HCT116 (cell line): ENCODE results near the gene COL15A1. TPM values are rescaled to one million over a fixed set of nuclear protein-coding genes. Genes with fewer than 3 reads are reported as not detected.

Experiments
- ATAC-seq: fragments of 200-7000 bp; cut with Tn5 transposase; 2 replicates; pipeline ENCODE4 v1.9.1; 2020; ENCODE audit warnings: mild to moderate bottlenecking, moderate library complexity
- BruUV-seq: library from RNA; stranded (reverse); fragments of 400-500 nt; replicated peaks from 2 replicates; lab custom pipeline; 2021; lab: Mats Ljungman, UMichigan
- CTCF ChIA-PET: fragments of 300-600 bp; sonication (Branson Sonifier 250); formaldehyde crosslinking; loops from one replicate; lab custom pipeline; 2021; ENCODE audit warnings: antibody characterized with exemption; lab: Charles Lee
- POLR2A ChIA-PET: fragments of 300-600, 350-600 bp; sonication (Branson Sonifier 250); formaldehyde crosslinking; loops from one replicate; lab custom pipeline; 2021; ENCODE audit warnings: antibody characterized with exemption; lab: Charles Lee
- RAD21 ChIA-PET, 2 experiments: fragments of 300-600 bp; sonication (Branson Sonifier 250); formaldehyde crosslinking; loops; one replicate each; lab custom pipeline; 2023; ENCODE audit warnings: low total read pairs in 2 of 2; ENCODE audit not compliant: uncharacterized antibody in 2 of 2, unreplicated experiment in 2 of 2, low non-redundant PET in 1 of 2; lab: Charles Lee
- DNase-seq: peaks from one replicate; pipeline ENCODE4 v3.0.0-alpha.2; 2010; ENCODE audit warnings: low read depth, low spot score
- H2AFZ ChIP-seq: fragments of 200-600 bp; shearing (Covaris generic), sonication (generic); 2 replicates; pipeline ENCODE4 v1.6.1; 2017; ENCODE audit warnings: low read depth, mixed run types, mixed read lengths, antibody characterized with exemption, low read length; ENCODE audit not compliant: poor library complexity, severe bottlenecking
- H3K27ac ChIP-seq: 2 replicates; pipeline ENCODE4 v1.5.1; 2012; ENCODE audit warnings: low read depth, low read length
- H3K27me3 ChIP-seq: fragments of 200-600 bp; sonication (generic); 2 replicates; pipeline ENCODE4 v1.6.1; 2016; ENCODE audit warnings: mixed run types, low read length, mixed read lengths; ENCODE audit not compliant: insufficient read depth
- H3K36me3 ChIP-seq, 2 experiments: fragments of 200-500 bp in 1 of 2; fragments of 200-600 bp in 1 of 2; sonication (Bioruptor generic) in 1 of 2; sonication (generic) in 1 of 2; 2 replicates each; pipeline versions ENCODE4 v1.5.1 to v1.6.1; 2014 to 2016; ENCODE audit warnings: low read length in 2 of 2, inconsistent platforms in 1 of 2, mixed read lengths in 1 of 2, mixed run types in 1 of 2; ENCODE audit not compliant: insufficient read depth in 2 of 2, control insufficient read depth in 1 of 2
- H3K4me1 ChIP-seq, 2 experiments: fragments of 200-600 bp in 1 of 2; sonication (generic) in 1 of 2; 2 replicates each; pipeline versions ENCODE4 v1.5.1 to v1.6.1; 2012 to 2017; ENCODE audit warnings: low read length in 2 of 2, inconsistent platforms in 1 of 2, mild to moderate bottlenecking in 1 of 2, mixed read lengths in 1 of 2, mixed run types in 1 of 2, moderate library complexity in 1 of 2; ENCODE audit not compliant: insufficient read depth in 2 of 2, control insufficient read depth in 1 of 2
- H3K4me2 ChIP-seq: fragments of 200-600 bp; sonication (generic); 2 replicates; pipeline ENCODE4 v1.6.1; 2017; ENCODE audit warnings: mixed run types, low read length, mixed read lengths
- H3K4me3 ChIP-seq, 2 experiments: fragments of 200-600 bp in 1 of 2; sonication (generic) in 1 of 2; replicated peaks in 1 of 2; 2 replicates each; pipeline ENCODE4 v1.5.1; 2011 to 2016; ENCODE audit warnings: low read length in 2 of 2, control low read depth in 1 of 2, low read depth in 1 of 2, mild to moderate bottlenecking in 1 of 2, mixed read lengths in 1 of 2, mixed run types in 1 of 2
- H3K79me2 ChIP-seq: fragments of 200-600 bp; sonication (generic); 2 replicates; pipeline ENCODE4 v1.6.1; 2017; ENCODE audit warnings: mild to moderate bottlenecking, mixed run types, low read length, moderate library complexity, mixed read lengths; ENCODE audit not compliant: insufficient read depth
- H3K9ac ChIP-seq: fragments of 200-600 bp; sonication (generic); 2 replicates; pipeline ENCODE4 v1.6.1; 2016; ENCODE audit warnings: low read length, mixed read lengths
- H3K9me2 ChIP-seq: fragments of 200-600 bp; sonication (generic), shearing (Covaris generic); 2 replicates; pipeline ENCODE4 v1.6.1; 2017; ENCODE audit warnings: mixed run types, mild to moderate bottlenecking, moderate library complexity; ENCODE audit not compliant: insufficient read depth
- H3K9me3 ChIP-seq, 2 experiments: fragments of 200-500 bp in 1 of 2; fragments of 200-600 bp in 1 of 2; sonication (Bioruptor generic) in 1 of 2; sonication (generic) in 1 of 2; 2 replicates each; pipeline ENCODE4 v1.6.1; 2014 to 2017; ENCODE audit warnings: low read length in 2 of 2, mixed read lengths in 2 of 2, inconsistent platforms in 1 of 2, low read depth in 1 of 2, mild to moderate bottlenecking in 1 of 2, mixed run types in 1 of 2, moderate library complexity in 1 of 2; ENCODE audit not compliant: control insufficient read depth in 1 of 2, insufficient read depth in 1 of 2
- H4K20me1 ChIP-seq: fragments of 200-600 bp; sonication (generic), shearing (Covaris generic); 2 replicates; pipeline ENCODE4 v1.6.1; 2017; ENCODE audit warnings: mixed run types, mild to moderate bottlenecking, moderate library complexity; ENCODE audit not compliant: insufficient read depth
- CBX3 ChIP-seq: IDR thresholded peaks from 2 replicates; pipeline ENCODE4 v1.6.1; 2012; ENCODE audit warnings: low read depth
- CEBPB ChIP-seq: IDR thresholded peaks from 2 replicates; pipeline ENCODE4 v1.6.1; 2012; ENCODE audit warnings: low read depth
- ELF1 ChIP-seq: IDR thresholded peaks from 2 replicates; pipeline ENCODE4 v1.6.1; 2012; ENCODE audit warnings: low read depth, borderline replicate concordance
- EZH2 ChIP-seq: fragments of 200-600 bp; sonication (generic); IDR thresholded peaks from 2 replicates; pipeline ENCODE4 v1.6.1; 2017; ENCODE audit warnings: antibody characterized with exemption, mixed run types
- EZH2phosphoT487 ChIP-seq: fragments of 200-600 bp; IDR thresholded peaks from 2 replicates; pipeline ENCODE4 v1.6.1; 2018; ENCODE audit warnings: antibody characterized with exemption, borderline replicate concordance
- POLR2AphosphoS5 ChIP-seq: IDR thresholded peaks from 2 replicates; pipeline ENCODE4 v1.6.1; 2011; ENCODE audit warnings: mild to moderate bottlenecking, low read depth, low read length, moderate library complexity
- RAD21 ChIP-seq: IDR thresholded peaks from 2 replicates; pipeline ENCODE4 v1.6.1; 2012; ENCODE audit warnings: low read depth, mild to moderate bottlenecking
- SRF ChIP-seq: IDR thresholded peaks from 2 replicates; pipeline ENCODE4 v1.6.1; 2012; ENCODE audit warnings: low read depth
- ZBTB33 ChIP-seq: IDR thresholded peaks from 2 replicates; pipeline ENCODE4 v1.6.1; 2011; ENCODE audit warnings: mild to moderate bottlenecking, low read length, moderate library complexity; ENCODE audit not compliant: insufficient replicate concordance; ENCODE audit errors: extremely low read depth
- ZFX ChIP-seq: fragments of 450-650 bp; IDR thresholded peaks from 2 replicates; pipeline ENCODE4 v1.6.1; 2017
- ZNF274 ChIP-seq: fragments of 200-500 bp; sonication (Bioruptor generic); IDR thresholded peaks from 2 replicates; pipeline ENCODE4 v1.6.1; 2014; ENCODE audit warnings: mild to moderate bottlenecking, low read depth, low read length, inconsistent platforms
- intact Hi-C: fragments of 100-400 bp; cut with micrococcal nuclease; formaldehyde crosslinking; loops from 2 replicates; pipeline ENCODE4 v1.10.0; 2022
- total RNA-seq: library from RNA; stranded (reverse); gene quantifications from one replicate; pipeline ENCODE4 v1.2.1, GENCODE V29; 2021; ENCODE audit not compliant: unreplicated experiment
- TF ChIP-seq, protein P1 (sequence below): IDR thresholded peaks from 2 replicates; pipeline ENCODE4 v1.6.1; 2012

COL15A1 gene
- total RNA-seq, 1 experiment from 2014 or later, result 0.15 TPM

DNA sequence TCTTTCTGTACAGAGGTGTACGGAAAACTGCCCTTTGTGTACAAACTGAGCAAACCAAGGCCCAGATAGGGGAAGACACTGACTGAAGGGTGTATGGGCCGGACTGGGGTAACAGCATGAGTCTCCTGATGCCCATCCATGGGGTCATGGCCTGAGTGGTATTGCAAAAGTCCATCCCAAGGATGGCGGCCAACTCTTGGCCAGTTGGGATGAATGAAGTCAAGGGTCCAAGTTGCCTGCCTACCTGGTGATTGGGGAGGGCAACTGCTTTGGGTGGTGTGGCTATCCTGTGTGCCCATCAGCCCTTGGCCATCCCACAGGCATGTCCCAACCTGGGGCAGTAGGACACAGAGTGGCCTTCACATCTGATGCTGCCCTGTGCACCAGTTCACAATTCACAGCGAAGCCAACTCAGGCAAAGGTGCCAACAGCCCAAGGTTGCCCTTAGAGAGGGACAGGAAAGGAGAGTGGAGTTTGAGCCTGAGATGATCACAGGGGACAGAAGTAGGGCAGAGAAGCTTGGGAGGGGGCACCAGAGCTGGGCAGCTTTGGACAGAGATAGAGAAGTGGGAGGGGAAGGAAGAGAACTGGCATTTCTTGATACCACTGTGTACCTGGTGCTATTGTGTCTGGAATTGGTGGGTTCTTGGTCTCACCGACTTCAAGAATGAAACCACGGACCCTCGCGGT is 46.6 kb downstream of the COL15A1 start:
- Histone ChIP-seq H3K9me3 (no peaks in the 10 kb centered on the region), H3K27me3 (no peaks in the 10 kb centered on the region), H3K79me2 (no peaks in the 10 kb centered on the region), H3K4me2 (peak overlapping the region; percentile 19; the same call in 1 of the 2 replicates), H3K36me3 (no peaks in the 10 kb centered on the region), H2AFZ (no peak overlapping the region), H3K4me1 (peaks cover 0 to 13% of the 10 kb centered on the region in 2 experiments; a peak in 2 of 4 replicates), H3K27ac (no peak overlapping the region), H3K4me3 (no peak overlapping the region), H3K9ac (no peak overlapping the region), H4K20me1 (no peaks in the 10 kb centered on the region), H3K9me2 (no peaks in the 10 kb centered on the region; the same call in 1 of the 2 replicates)
- no peak for ATAC-seq
- CTCF ChIA-PET, result interaction anchor here (1.1 kb wide), 1 partner anchor 142 kb away, joined by 3 read pairs; no protein-coding TSS in a partner anchor
- TF ChIP-seq SRF, result no peak
- no peak for TF ChIP-seq EZH2
- TF ChIP-seq, protein P1, sequence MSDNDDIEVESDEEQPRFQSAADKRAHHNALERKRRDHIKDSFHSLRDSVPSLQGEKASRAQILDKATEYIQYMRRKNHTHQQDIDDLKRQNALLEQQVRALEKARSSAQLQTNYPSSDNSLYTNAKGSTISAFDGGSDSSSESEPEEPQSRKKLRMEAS, result no peak
- TF ChIP-seq ELF1, result no peak
- no peak for TF ChIP-seq POLR2AphosphoS5
- no peak for TF ChIP-seq CBX3
- no peak for TF ChIP-seq CEBPB
- TF ChIP-seq ZBTB33, result no peak
- TF ChIP-seq ZFX, result no peak
- TF ChIP-seq RAD21, result no peak
- no peak for TF ChIP-seq EZH2phosphoT487
- no peak for TF ChIP-seq ZNF274
- POLR2A ChIA-PET, result no interaction called here
- intact Hi-C loops, result no loop called here
- no peak for DNase-seq
- RAD21 ChIA-PET, result no interaction called here
- BruUV-seq, result no TSS peak
